ENCODE data around the gene VCPKMT.

Gene VCPKMT

GRCh38 chr14:50116181-50116956, at the start of gene VCPKMT:
TSS of gene VCPKMT (minus strand) at chr14:50116572. CDS start at chr14:50116552, 20 bp downstream.
- TF ChIP-seq CTCF (IDR thresholded peaks at IDR 0.05; ENCODE audit: low read depth, low read length, missing control alignments) = no peak
- peak; percentile 63 for DNase-seq (ENCODE audit: extremely low read depth, low read depth)

GRCh38 chr14:50156111-50156510, 39.7 kb upstream of the VCPKMT start:
- H3K4me3 ChIP-seq (replicated peaks; ENCODE audit: low read depth, low read length) = no peak overlapping the region
- no peak for DNase-seq (ENCODE audit: extremely low read depth, low read depth)
- no peak for TF ChIP-seq CTCF (IDR thresholded peaks at IDR 0.05; ENCODE audit: low read depth, low read length, missing control alignments)

More at GRCh38 chr14:50116181-50116956, at the start of gene VCPKMT:
- H3K4me3 ChIP-seq (replicated peaks; ENCODE audit: low read depth, low read length) = peak within 1 kb of the TSS; percentile 77

GRCh38 chr14:50148799-50149198, 32.4 kb upstream of the VCPKMT start:
- no peak for DNase-seq (ENCODE audit: extremely low read depth, low read depth)
- H3K4me3 ChIP-seq (replicated peaks; ENCODE audit: low read depth, low read length) = no peak overlapping the region
- TF ChIP-seq CTCF (IDR thresholded peaks at IDR 0.05; ENCODE audit: low read depth, low read length, missing control alignments) = no peak

- no peak for TF ChIP-seq CTCF (IDR thresholded peaks at IDR 0.05; ENCODE audit: low read depth, low read length, missing control alignments)
- DNase-seq (ENCODE audit: extremely low read depth, low read depth) = no peak
- H3K4me3 ChIP-seq (replicated peaks; ENCODE audit: low read depth, low read length) = no peak overlapping the region
Measured at GRCh38 chr14:50139192-50139591, 22.8 kb upstream of the VCPKMT start.

GRCh38 chr14:50127802-50128201, 11.4 kb upstream of the VCPKMT start:
- TF ChIP-seq CTCF (IDR thresholded peaks at IDR 0.05; ENCODE audit: low read depth, low read length, missing control alignments) = no peak
- H3K4me3 ChIP-seq (replicated peaks; ENCODE audit: low read depth, low read length) = no peak overlapping the region
- no peak for DNase-seq (ENCODE audit: extremely low read depth, low read depth)

GRCh38 chr14:50123062-50123461, 6.7 kb upstream of the VCPKMT start:
- H3K4me3 ChIP-seq (replicated peaks; ENCODE audit: low read depth, low read length) = no peak overlapping the region
- DNase-seq (ENCODE audit: extremely low read depth, low read depth) = no peak
- no peak for TF ChIP-seq CTCF (IDR thresholded peaks at IDR 0.05; ENCODE audit: low read depth, low read length, missing control alignments)

All from HFF-Myc (cell line).